ENCODE measurements around the gene RCCD1.
A peak's percentile ranks its signal among the peaks of the same experiment; 100 is the strongest.

RCCD1 gene

GRCh38 chr15:90933301-90933700 is 21.4 kb upstream of the RCCD1 start:
- DNase-seq: no peak
- Histone ChIP-seq H3K36me3 (peaks cover 9% of the 10 kb centered on the region), H3K27me3 (ENCODE audit: insufficient read depth, low read depth, severe bottlenecking) (no peaks in the 10 kb centered on the region), H3K4me3 (ENCODE audit: low read depth, low read length) (no peak overlapping the region), H3K9me3 (ENCODE audit: severe bottlenecking) (no peaks in the 10 kb centered on the region), H3K27ac (no peak overlapping the region)
- TF ChIP-seq CTCF (IDR thresholded peaks at IDR 0.05; ENCODE audit: low read depth, low read length): no peak

GRCh38 chr15:90934256-90934948 is 20.3 kb upstream of the RCCD1 start:
- TF ChIP-seq CTCF (IDR thresholded peaks at IDR 0.05; ENCODE audit: low read depth, low read length): peak; percentile 92
- Histone ChIP-seq H3K36me3 (peaks cover 12% of the 10 kb centered on the region), H3K27me3 (ENCODE audit: insufficient read depth, low read depth, severe bottlenecking) (no peaks in the 10 kb centered on the region), H3K9me3 (ENCODE audit: severe bottlenecking) (no peaks in the 10 kb centered on the region), H3K27ac (no peak overlapping the region), H3K4me3 (ENCODE audit: low read depth, low read length) (peak overlapping the region; percentile 72)
- DNase-seq: peak; percentile 90

GRCh38 chr15:90934949-90935751 is 19.5 kb upstream of the RCCD1 start, which contains the start of gene UNC45A:
TSS of gene UNC45A (plus strand) at chr15:90935285. CDS start at chr15:90935325, 40 bp downstream.
- H3K27ac ChIP-seq: no peak within 1 kb of the TSS
- TF ChIP-seq CTCF (IDR thresholded peaks at IDR 0.05; ENCODE audit: low read depth, low read length): no peak
- no peaks in the 10 kb centered on the region for H3K27me3 ChIP-seq (ENCODE audit: insufficient read depth, low read depth, severe bottlenecking)
- peak; percentile 92 for DNase-seq
- H3K36me3 ChIP-seq: peaks cover 19% of the 10 kb centered on the region
- H3K9me3 ChIP-seq (ENCODE audit: severe bottlenecking): no peaks in the 10 kb centered on the region
- peak within 1 kb of the TSS; percentile 72 for H3K4me3 ChIP-seq (ENCODE audit: low read depth, low read length)

GRCh38 chr15:90936823-90937222 is 17.9 kb upstream of the RCCD1 start:
- no peak for TF ChIP-seq CTCF (IDR thresholded peaks at IDR 0.05; ENCODE audit: low read depth, low read length)
- no peak for DNase-seq
- no peak overlapping the region for H3K4me3 ChIP-seq (ENCODE audit: low read depth, low read length)
- H3K27me3 ChIP-seq (ENCODE audit: insufficient read depth, low read depth, severe bottlenecking): no peaks in the 10 kb centered on the region
- H3K9me3 ChIP-seq (ENCODE audit: severe bottlenecking): no peaks in the 10 kb centered on the region
- H3K27ac ChIP-seq: no peak overlapping the region
- H3K36me3 ChIP-seq: peaks cover 29% of the 10 kb centered on the region

GRCh38 chr15:90938261-90938660 is 16.4 kb upstream of the RCCD1 start:
- no peak for DNase-seq
- Histone ChIP-seq H3K36me3 (peaks cover 38% of the 10 kb centered on the region), H3K4me3 (ENCODE audit: low read depth, low read length) (no peak overlapping the region), H3K27me3 (ENCODE audit: insufficient read depth, low read depth, severe bottlenecking) (no peaks in the 10 kb centered on the region), H3K9me3 (ENCODE audit: severe bottlenecking) (no peaks in the 10 kb centered on the region), H3K27ac (no peak overlapping the region)
- TF ChIP-seq CTCF (IDR thresholded peaks at IDR 0.05; ENCODE audit: low read depth, low read length): no peak

Data from WERI-Rb-1 (cell line).